A549 (cell line): Measurements from ENCODE around the gene POLR1B. TPM values are rescaled to one million over a fixed set of nuclear protein-coding genes. Genes with fewer than 3 reads are reported as not detected.
A peak's percentile ranks its signal among the peaks of the same experiment; 100 is the strongest.
"Not testable (repeated sequence)": the region's sequence is repeated elsewhere in the genome, so short reads cannot be mapped to it uniquely, and the experiment has no call there.

ENCODE experiments used
- ATAC-seq, 2 experiments: fragments of 200-7000 bp in 1 of 2; fragments of >200 bp in 1 of 2; cut with Nextera tagmentation in 1 of 2; cut with Tn5 transposase in 1 of 2; 3 replicates each; pipeline versions ENCODE4 v1.8.0 to v1.9.1; 2018 to 2020; ENCODE audit warnings: mild to moderate bottlenecking in 1 of 2, moderate library complexity in 1 of 2
- CTCF ChIA-PET: fragments of 300-600 bp; sonication (Branson Sonifier 250); formaldehyde crosslinking; extraction: SDS; loops from one replicate; lab custom pipeline; 2021; ENCODE audit warnings: antibody characterized with exemption, inconsistent platforms; lab: Yijun Ruan, JAX
- POLR2A ChIA-PET: fragments of 350-600 bp; formaldehyde crosslinking; extraction: SDS; loops from one replicate; lab custom pipeline; 2021; ENCODE audit warnings: antibody characterized with exemption, inconsistent platforms; lab: Yijun Ruan, JAX
- DNase-seq, 2 experiments: peaks; one replicate each; pipeline versions ENCODE4 v3.0.0 to v3.0.0-alpha.2; 2011 to 2016; ENCODE audit warnings: low read depth in 1 of 2, low spot score in 1 of 2
- FAIRE-seq: peaks from 2 replicates; lab custom pipeline; 2011; peaks lifted over from hg19 to GRCh38; lab: Jason Lieb, UNC
- H3K27ac ChIP-seq, 2 experiments: fragments of >200 bp; sonication (Bioruptor Twin); formaldehyde crosslinking; 3 replicates each; pipeline ENCODE4 v1.5.1; 2016 to 2017
- H3K4me1 ChIP-seq: fragments of >200 bp; sonication (Bioruptor Twin); formaldehyde crosslinking; 3 replicates; pipeline ENCODE4 v1.6.1; 2016
- H3K4me2 ChIP-seq: fragments of >200 bp; sonication (Bioruptor Twin); formaldehyde crosslinking; 3 replicates; pipeline ENCODE4 v1.6.1; 2016
- H3K4me3 ChIP-seq: fragments of >200 bp; sonication (Bioruptor Twin); formaldehyde crosslinking; 3 replicates; pipeline ENCODE4 v1.5.1; 2016
- H3K9me3 ChIP-seq: fragments of >200 bp; sonication (Bioruptor Twin); formaldehyde crosslinking; 3 replicates; pipeline ENCODE4 v1.6.1; 2016
- CBX2 ChIP-seq: fragments of 200-600 bp; sonication (generic); IDR thresholded peaks from 2 replicates; pipeline ENCODE4 v1.6.1; 2016; ENCODE audit warnings: low read depth, mild to moderate bottlenecking, borderline replicate concordance
- CBX8 ChIP-seq: fragments of 200-600 bp; sonication (generic); IDR thresholded peaks from 2 replicates; pipeline ENCODE4 v1.6.1; 2016
- CHD2 ChIP-seq: fragments of 150-350 bp; IDR thresholded peaks from 2 replicates; pipeline ENCODE4 v1.6.1; 2014; ENCODE audit warnings: low read length; ENCODE audit not compliant: partially characterized antibody
- CHD4 ChIP-seq: fragments of 200-600 bp; sonication (generic); IDR thresholded peaks from 2 replicates; pipeline ENCODE4 v1.6.1; 2016; ENCODE audit warnings: antibody characterized with exemption, mild to moderate bottlenecking, borderline replicate concordance
- CTCF ChIP-seq: fragments of >200 bp; sonication (Bioruptor Twin); formaldehyde crosslinking; IDR thresholded peaks from 3 replicates; pipeline ENCODE4 v1.5.1; 2016
- E2F6 ChIP-seq: IDR thresholded peaks from 2 replicates; pipeline ENCODE4 v1.6.1; 2012; ENCODE audit warnings: low read depth, borderline replicate concordance
- FOSL2 ChIP-seq, 2 experiments: fragments of 450-650 bp in 1 of 2; fragments of >200 bp in 1 of 2; sonication (Bioruptor Twin) in 1 of 2; formaldehyde crosslinking; IDR thresholded peaks; 2 replicates each; pipeline versions ENCODE4 v1.5.0 to v1.6.1; 2016 to 2020; ENCODE audit warnings: mild to moderate bottlenecking in 1 of 2, moderate library complexity in 1 of 2
- GATA3 ChIP-seq: IDR thresholded peaks from 2 replicates; pipeline ENCODE4 v1.6.1; 2012; ENCODE audit warnings: borderline replicate concordance
- HDAC2 ChIP-seq: fragments of 200-600 bp; sonication (generic); IDR thresholded peaks from 2 replicates; pipeline ENCODE4 v1.6.1; 2016
- HEYL ChIP-seq: fragments of 250-450 bp; sonication (Bioruptor Pico); IDR thresholded peaks from 2 replicates; pipeline ENCODE4 v1.8.0; 2021; ENCODE audit warnings: mild to moderate bottlenecking, moderate library complexity
- JUN ChIP-seq, 2 experiments: fragments of >200 bp; sonication (Bioruptor Twin); formaldehyde crosslinking; IDR thresholded peaks; 2 replicates in 1 of 2; 3 replicates in 1 of 2; pipeline ENCODE4 v1.6.1; 2016 to 2017
- JUNB ChIP-seq: fragments of >200 bp; sonication (Bioruptor Twin); formaldehyde crosslinking; IDR thresholded peaks from 2 replicates; pipeline ENCODE4 v1.6.1; 2016
- KDM5A ChIP-seq: fragments of 200-600 bp; sonication (generic); IDR thresholded peaks from 2 replicates; pipeline ENCODE4 v1.6.1; 2016; ENCODE audit warnings: antibody characterized with exemption, mild to moderate bottlenecking
- MAX ChIP-seq: IDR thresholded peaks from 2 replicates; pipeline ENCODE4 v1.6.1; 2012
- NPAS2 ChIP-seq: fragments of 250-450 bp; sonication (Bioruptor Pico); IDR thresholded peaks from 2 replicates; pipeline ENCODE4 v1.8.0; 2022; ENCODE audit warnings: mild to moderate bottlenecking, moderate library complexity, borderline replicate concordance
- NR3C1 ChIP-seq: fragments of >200 bp; sonication (Bioruptor Twin); formaldehyde crosslinking; IDR thresholded peaks from 3 replicates; pipeline ENCODE4 v1.6.1; 2017
- POLR2A ChIP-seq: IDR thresholded peaks from 2 replicates; pipeline ENCODE4 v1.6.1; 2012; ENCODE audit warnings: mild to moderate bottlenecking, low read length
- RFX5 ChIP-seq: fragments of 450-650 bp; IDR thresholded peaks from 2 replicates; pipeline ENCODE4 v1.7.1; 2014; ENCODE audit warnings: antibody characterized with exemption, mild to moderate bottlenecking, moderate library complexity
- SMC3 ChIP-seq: fragments of >200 bp; sonication (Bioruptor Twin); formaldehyde crosslinking; IDR thresholded peaks from 3 replicates; pipeline ENCODE4 v1.6.1; 2018; ENCODE audit warnings: inconsistent platforms
- SREBF2 ChIP-seq: fragments of 450-650 bp; IDR thresholded peaks from 2 replicates; pipeline ENCODE4 v1.6.1; 2014; ENCODE audit warnings: mild to moderate bottlenecking, moderate library complexity
- TP53 ChIP-seq: fragments of 250-450 bp; sonication (Bioruptor Pico); IDR thresholded peaks from 2 replicates; pipeline ENCODE4 v1.5.0; 2021; ENCODE audit warnings: mild to moderate bottlenecking, moderate library complexity
- USF2 ChIP-seq: fragments of 450-650 bp; IDR thresholded peaks from 2 replicates; pipeline ENCODE4 v1.6.1; 2014; ENCODE audit warnings: antibody characterized with exemption
- ZC3H11A ChIP-seq: fragments of 450-650 bp; IDR thresholded peaks from 2 replicates; pipeline ENCODE4 v1.6.1; 2014; ENCODE audit warnings: antibody characterized with exemption, mild to moderate bottlenecking
- ZFP36 ChIP-seq: fragments of 450-650 bp; IDR thresholded peaks from 2 replicates; pipeline ENCODE4 v1.6.1; 2014; ENCODE audit warnings: borderline replicate concordance; ENCODE audit not compliant: partially characterized antibody
- WGBS: methylation state at CpG from one replicate; pipeline ENCODE4 v1.1.6; 2017; ENCODE audit errors: missing lambda C conversion rate; 5-methylcytosine and 5-hydroxymethylcytosine counted together
- polyA plus RNA-seq, 4 experiments: library from polyadenylated mRNA; depleted of rRNA in 3 of 4; stranded (reverse); fragments of >200 nt; fragmentation: RNase III in 1 of 4; extraction: RNeasy Plus Mini Kit Qiagen cat#74134 plus additional on column Dnase treatment in 1 of 4; gene quantifications; 2 replicates in 3 of 4; 3 replicates in 1 of 4; pipeline ENCODE4 v1.2.3, GENCODE V29; 2011 to 2017

Gene POLR1B
- polyA plus RNA-seq, 2 of the 4 experiments (the other 2 are of a cell fraction): 18.9 to 41.2 TPM

GRCh38 chr2:112493048-112493447, 49.2 kb upstream of the POLR1B start:
- FAIRE-seq (no peak), ATAC-seq (peak; percentile 86 to 91), DNase-seq (peak; percentile 26 to 42)
- ChIA-PET CTCF (interaction anchor here (0.6 to 3.0 kb wide), 8 partner anchors 9 to 234 kb away, joined by 3 to 24 read pairs (median 4); no protein-coding TSS in a partner anchor), POLR2A (interaction anchor here (0.6 to 1.0 kb wide), 3 partner anchors 10 to 87 kb away, joined by 3 to 12 read pairs (median 4); no protein-coding TSS in a partner anchor)
- H3K4me2 ChIP-seq: peak overlapping the region; percentile 69
- TF ChIP-seq USF2 (no peak), HEYL (CRISPR knock-in tag) (no peak), E2F6 (no peak), SMC3 (0 out of 3 replicates have a peak, but pooled peaks have one; percentile 22), POLR2A (no peak), CHD4 (no peak), KDM5A (no peak), ZFP36 (no peak), CTCF (0 out of 3 replicates have a peak, but pooled peaks have one; percentile 24)
- 50% methylated on average over 3 of the region's 3 CpGs for WGBS
- H3K4me1 ChIP-seq: peaks cover 25% of the 10 kb centered on the region
- H3K27ac ChIP-seq: peak overlapping the region; percentile 42 to 77
- H3K4me3 ChIP-seq: no peak overlapping the region
- no peaks in the 10 kb centered on the region for H3K9me3 ChIP-seq

- POLR2A ChIA-PET: interaction anchor here (0.8 to 1.0 kb wide), 2 partner anchors 13 to 84 kb away, joined by 4 read pairs; no protein-coding TSS in a partner anchor
These were observed 48.2 kb upstream of the POLR1B start for GRCh38 chr2:112493858-112494648.

GRCh38 chr2:112494828-112495227, 47.4 kb upstream of the POLR1B start:
- DNase-seq (no peak), FAIRE-seq (no peak), ATAC-seq (no peak)
- CTCF ChIA-PET: interaction anchor here (0.9 to 3.0 kb wide), 3 partner anchors 9 to 232 kb away, joined by 5 to 24 read pairs (median 8); no protein-coding TSS in a partner anchor
- WGBS: 90% methylated on average over 5 of the region's 5 CpGs
- Histone ChIP-seq H3K4me3 (no peak overlapping the region), H3K4me2 (peak overlapping the region; percentile 69; the same call in 1 of the 3 replicates), H3K9me3 (no peaks in the 10 kb centered on the region), H3K4me1 (peaks cover 25% of the 10 kb centered on the region), H3K27ac (no peak overlapping the region)
- POLR2A ChIA-PET: no interaction called here
- TF ChIP-seq CHD4: no peak
- TF ChIP-seq USF2: no peak
- no peak for TF ChIP-seq CBX8
- no peak for TF ChIP-seq FOSL2 (IDR thresholded peaks at IDR 0.05)
- TF ChIP-seq FOSL2 (CRISPR knock-in tag; IDR thresholded peaks at IDR 0.05): no peak
- no peak for TF ChIP-seq GATA3
- no peak for TF ChIP-seq POLR2A
- TF ChIP-seq CHD2: no peak
- TF ChIP-seq JUNB: no peak
- no peak for TF ChIP-seq TP53
- TF ChIP-seq NR3C1: no peak
- no peak for TF ChIP-seq HDAC2
- TF ChIP-seq CBX2: no peak
- no peak for TF ChIP-seq ZC3H11A
- no peak for TF ChIP-seq JUN (IDR thresholded peaks at IDR 0.05)

More at GRCh38 chr2:112493858-112494648, 48.2 kb upstream of the POLR1B start:
- no peak overlapping the region for H3K4me3 ChIP-seq
- FAIRE-seq: no peak
- no peaks in the 10 kb centered on the region for H3K9me3 ChIP-seq
- ATAC-seq: peak; percentile 97 to 99
- TF ChIP-seq MAX (peak; percentile 34; the same call in 1 of the 2 replicates), SREBF2 (no peak), NPAS2 (CRISPR knock-in tag) (no peak), RFX5 (no peak), FOSL2 (IDR thresholded peaks at IDR 0.05) (0 out of 2 replicates have a peak, but pooled peaks have one; percentile 14), FOSL2 (CRISPR knock-in tag; IDR thresholded peaks at IDR 0.05) (peak; percentile 61), HEYL (CRISPR knock-in tag) (no peak)
- CTCF ChIA-PET: interaction anchor here (0.8 to 3.0 kb wide), 8 partner anchors 8 to 233 kb away, joined by 3 to 24 read pairs (median 4); no protein-coding TSS in a partner anchor
- peak; percentile 65 to 75 for DNase-seq
- H3K4me1 ChIP-seq: peaks cover 25% of the 10 kb centered on the region
- WGBS: 23% methylated on average over 9 of the region's 9 CpGs
- H3K4me2 ChIP-seq: peak overlapping the region; percentile 69
- peak overlapping the region; percentile 42 to 77 for H3K27ac ChIP-seq

- H3K4me1 ChIP-seq: peaks cover 25% of the 10 kb centered on the region
- H3K27ac ChIP-seq, H3K4me3 ChIP-seq, POLR2A ChIA-PET, FAIRE-seq, H3K9me3 ChIP-seq, ATAC-seq, H3K4me2 ChIP-seq, DNase-seq: not testable (repeated sequence)
- CTCF ChIA-PET: interaction anchor here (1.3 kb wide), 1 partner anchor 24 kb away, joined by 3 read pairs; no protein-coding TSS in a partner anchor
- WGBS: 90% methylated on average over 4 of the region's 4 CpGs
These were observed 46.4 kb upstream of the POLR1B start for GRCh38 chr2:112495878-112496277.
